Measurements from ENCODE around the gene SHROOM2. TPM values are rescaled to one million over a fixed set of nuclear protein-coding genes. Genes with fewer than 3 reads are reported as not detected.

SHROOM2 gene
- total and polyA plus RNA-seq, 9 of the 15 experiments (the other 6 are each of a cell fraction or from before 2014, with no cell fraction given): not detected

DNA sequence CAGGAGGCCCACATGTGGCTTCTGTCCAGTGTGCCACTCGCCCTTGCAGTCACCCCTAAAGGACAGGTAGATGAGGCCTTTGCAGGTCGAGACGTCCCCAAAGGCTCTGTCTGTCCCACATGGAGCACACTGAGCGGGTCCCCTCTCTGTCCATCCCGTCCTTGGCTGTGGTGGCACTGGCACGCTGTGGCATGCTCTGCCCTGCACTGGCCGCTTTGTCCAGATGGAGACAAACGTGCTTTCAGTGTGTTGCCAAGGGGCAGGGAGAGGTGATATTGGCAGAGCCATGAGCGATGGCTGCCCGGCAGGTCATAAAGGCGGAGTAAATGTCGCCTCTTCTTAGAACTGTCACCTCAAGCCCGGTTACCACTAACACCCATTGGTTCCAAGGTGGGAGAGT is 94.0 kb downstream of the SHROOM2 start:
- in situ Hi-C loops (cut with MboI): loop anchor here (25.0 kb wide), 1 partner anchor 232 kb away; no protein-coding TSS in a partner anchor

DNA sequence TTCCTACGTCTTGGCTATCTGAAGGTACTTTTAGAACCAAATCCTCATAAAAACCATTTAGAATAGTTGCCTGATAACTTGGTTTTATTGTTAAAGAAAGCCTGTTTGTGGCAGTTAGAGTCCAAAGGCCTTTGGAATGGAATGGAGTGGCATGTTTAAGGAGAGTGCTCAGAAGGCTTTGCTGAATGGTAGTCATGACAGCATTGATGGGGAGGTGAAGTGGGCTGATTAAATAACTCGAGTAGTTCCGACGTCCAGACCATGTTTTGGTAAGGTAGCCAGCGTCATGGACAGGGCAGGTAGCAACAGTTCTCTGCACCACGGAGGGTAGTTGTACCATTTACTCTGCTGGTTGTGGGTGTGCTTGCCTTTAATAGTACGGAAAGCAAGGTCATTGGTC is 94.6 kb downstream of the SHROOM2 start:
- Histone ChIP-seq H3K4me3 (no peak overlapping the region), H3K4me1 (replicated peaks in 1 of 2; ENCODE audit: control insufficient read depth in 2 of 2, insufficient read depth in 2 of 2, low read length in 2 of 2) (no peaks in the 10 kb centered on the region; a peak in 2 of 5 replicates), H3K9me1 (ENCODE audit: control insufficient read depth, insufficient read depth, low read length) (no peaks in the 10 kb centered on the region), H3K4me2 (ENCODE audit: insufficient read depth, low read length) (no peak overlapping the region), H3K9ac (ENCODE audit: insufficient read depth in 1 of 2, low read depth in 2 of 2, low read length in 2 of 2) (no peak overlapping the region), H3K27me3 (ENCODE audit: control insufficient read depth in 2 of 2, insufficient read depth in 2 of 2, low read length in 2 of 2) (peaks cover 0 to 17% of the 10 kb centered on the region in 2 experiments; a peak in 2 of 5 replicates), H3K36me3 (ENCODE audit: control insufficient read depth, insufficient read depth, low read length) (no peaks in the 10 kb centered on the region), H3K79me2 (ENCODE audit: control insufficient read depth, insufficient read depth, low read length) (no peaks in the 10 kb centered on the region), H3K27ac (ENCODE audit: extremely low read depth, low read depth, low read length) (no peak overlapping the region), H2AFZ (ENCODE audit: low read depth, low read length) (no peak overlapping the region), H4K20me1 (replicated peaks; ENCODE audit: control insufficient read depth, insufficient read depth, low read length) (no peaks in the 10 kb centered on the region), H3K9me3 (replicated peaks; ENCODE audit: control insufficient read depth, insufficient read depth, low read depth, low read length) (no peaks in the 10 kb centered on the region)
- WGBS (ENCODE audit: insufficient coverage, low coverage, missing lambda C conversion rate): 0% methylated on average over 6 of the region's 7 CpGs
- intact Hi-C loops (cut with micrococcal nuclease): no loop called here
- no peak for FAIRE-seq
- DNase-seq (ENCODE audit: extremely low read depth in 1 of 4, low spot score in 3 of 4): no peak
- POLR2A ChIA-PET: no interaction called here
- CTCF ChIA-PET (ENCODE audit: low intra/inter-chr PET ratio): interaction anchor here (0.6 to 1.3 kb wide), 2 partner anchors 107 to 239 kb away, joined by 3 to 4 read pairs; no protein-coding TSS in a partner anchor
- in situ Hi-C loops (cut with MboI): loop anchor here (25.0 kb wide), 1 partner anchor 231 kb away; no protein-coding TSS in a partner anchor
- no peak for ATAC-seq
- BruUV-seq (replicated peaks): no TSS peak
- TF ChIP-seq CHCHD3 (CRISPR knock-in tag; IDR thresholded peaks at IDR 0.05): no peak
- no peak for TF ChIP-seq HLTF (IDR thresholded peaks at IDR 0.05)
- TF ChIP-seq ZNF764 (CRISPR knock-in tag; IDR thresholded peaks at IDR 0.05; ENCODE audit: low read depth): no peak
- TF ChIP-seq ZSCAN32 (CRISPR knock-in tag; IDR thresholded peaks at IDR 0.05): no peak
- no peak for TF ChIP-seq ZNF165 (CRISPR knock-in tag; IDR thresholded peaks at IDR 0.05; ENCODE audit: borderline replicate concordance)
- TF ChIP-seq, protein P1, sequence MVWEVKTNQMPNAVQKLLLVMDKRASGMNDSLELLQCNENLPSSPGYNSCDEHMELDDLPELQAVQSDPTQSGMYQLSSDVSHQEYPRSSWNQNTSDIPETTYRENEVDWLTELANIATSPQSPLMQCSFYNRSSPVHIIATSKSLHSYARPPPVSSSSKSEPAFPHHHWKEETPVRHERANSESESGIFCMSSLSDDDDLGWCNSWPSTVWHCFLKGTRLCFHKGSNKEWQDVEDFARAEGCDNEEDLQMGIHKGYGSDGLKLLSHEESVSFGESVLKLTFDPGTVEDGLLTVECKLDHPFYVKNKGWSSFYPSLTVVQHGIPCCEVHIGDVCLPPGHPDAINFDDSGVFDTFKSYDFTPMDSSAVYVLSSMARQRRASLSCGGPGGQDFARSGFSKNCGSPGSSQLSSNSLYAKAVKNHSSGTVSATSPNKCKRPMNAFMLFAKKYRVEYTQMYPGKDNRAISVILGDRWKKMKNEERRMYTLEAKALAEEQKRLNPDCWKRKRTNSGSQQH (CRISPR knock-in tag; IDR thresholded peaks at IDR 0.05): no peak
- TF ChIP-seq ZNF143 (CRISPR knock-in tag; IDR thresholded peaks at IDR 0.05): no peak
- TF ChIP-seq PHTF2 (CRISPR knock-in tag; IDR thresholded peaks at IDR 0.05): no peak
- no peak for TF ChIP-seq RBM17 (IDR thresholded peaks at IDR 0.05; ENCODE audit: borderline replicate concordance, low read depth, low read length)
- TF ChIP-seq ZNF445 (CRISPR knock-in tag; IDR thresholded peaks at IDR 0.05; ENCODE audit: low read depth): no peak
- TF ChIP-seq PHF8 (IDR thresholded peaks at IDR 0.05; ENCODE audit: borderline replicate concordance, low read length): no peak
- no peak for TF ChIP-seq RBBP5 (IDR thresholded peaks at IDR 0.05; ENCODE audit: borderline replicate concordance, insufficient read depth, low read length, poor library complexity, severe bottlenecking)
- TF ChIP-seq NFE2 (IDR thresholded peaks at IDR 0.05; ENCODE audit: low read depth): no peak
- TF ChIP-seq ZNF707 (CRISPR knock-in tag; conservative IDR thresholded peaks at IDR 0.05): no peak
- no peak for TF ChIP-seq CREBBP (IDR thresholded peaks at IDR 0.05; ENCODE audit: low read depth, low read length)
- no peak for TF ChIP-seq MTA1 (IDR thresholded peaks at IDR 0.05; ENCODE audit: borderline replicate concordance)

More for the DNA sequence above, 94.0 kb downstream of the SHROOM2 start:
- H3K9me3 ChIP-seq (replicated peaks; ENCODE audit: control insufficient read depth, insufficient read depth, low read depth, low read length): no peaks in the 10 kb centered on the region
- BruUV-seq (replicated peaks): no TSS peak
- no peak overlapping the region for H3K4me3 ChIP-seq
- no peak overlapping the region for H3K9ac ChIP-seq (ENCODE audit: insufficient read depth in 1 of 2, low read depth in 2 of 2, low read length in 2 of 2)
- no peak overlapping the region for H2AFZ ChIP-seq (ENCODE audit: low read depth, low read length)
- no peak overlapping the region for H3K27ac ChIP-seq (ENCODE audit: extremely low read depth, low read depth, low read length)
- no peaks in the 10 kb centered on the region for H3K36me3 ChIP-seq (ENCODE audit: control insufficient read depth, insufficient read depth, low read length)
- TF ChIP-seq SRSF3 (IDR thresholded peaks at IDR 0.05; ENCODE audit: insufficient read depth, low read length): no peak
- no peak for TF ChIP-seq PML (IDR thresholded peaks at IDR 0.05; ENCODE audit: low read length)
- DNase-seq (ENCODE audit: extremely low read depth in 1 of 4, low spot score in 3 of 4): no peak
- no peaks in the 10 kb centered on the region for H3K9me1 ChIP-seq (ENCODE audit: control insufficient read depth, insufficient read depth, low read length)
- ChIA-PET POLR2A (no interaction called here), CTCF (ENCODE audit: low intra/inter-chr PET ratio) (interaction anchor here (1.3 kb wide), 1 partner anchor 239 kb away, joined by 4 read pairs; no protein-coding TSS in a partner anchor)
- H3K27me3 ChIP-seq (ENCODE audit: control insufficient read depth in 2 of 2, insufficient read depth in 2 of 2, low read length in 2 of 2): peaks cover 0 to 17% of the 10 kb centered on the region in 2 experiments; a peak in 2 of 5 replicates
- FAIRE-seq: no peak
- no peaks in the 10 kb centered on the region for H3K79me2 ChIP-seq (ENCODE audit: control insufficient read depth, insufficient read depth, low read length)
- no peaks in the 10 kb centered on the region for H4K20me1 ChIP-seq (replicated peaks; ENCODE audit: control insufficient read depth, insufficient read depth, low read length)
- no peaks in the 10 kb centered on the region; a peak in 2 of 5 replicates for H3K4me1 ChIP-seq (replicated peaks in 1 of 2; ENCODE audit: control insufficient read depth in 2 of 2, insufficient read depth in 2 of 2, low read length in 2 of 2)
- 2% methylated on average over 9 of the region's 13 CpGs for WGBS (ENCODE audit: insufficient coverage, low coverage, missing lambda C conversion rate)
- no peak overlapping the region for H3K4me2 ChIP-seq (ENCODE audit: insufficient read depth, low read length)
- intact Hi-C loops (cut with micrococcal nuclease): no loop called here
- no peak for ATAC-seq
